PC-3 (cell line): ENCODE data around the gene SLC6A17.

Experiments
- EZH2 ChIP-seq: fragments of 300-600 bp; sonication (generic); IDR thresholded peaks from one replicate; pipeline ENCODE4 v1.6.1; 2017; ENCODE audit warnings: antibody characterized with exemption, mild to moderate bottlenecking, low read length; ENCODE audit not compliant: unreplicated experiment
- TF ChIP-seq, protein P1 (sequence below): fragments of 300-600 bp; sonication (generic); conservative IDR thresholded peaks from 2 replicates; pipeline ENCODE4 v1.5.1; 2017; ENCODE audit warnings: antibody characterized with exemption, low read depth, mild to moderate bottlenecking, low read length

DNA sequence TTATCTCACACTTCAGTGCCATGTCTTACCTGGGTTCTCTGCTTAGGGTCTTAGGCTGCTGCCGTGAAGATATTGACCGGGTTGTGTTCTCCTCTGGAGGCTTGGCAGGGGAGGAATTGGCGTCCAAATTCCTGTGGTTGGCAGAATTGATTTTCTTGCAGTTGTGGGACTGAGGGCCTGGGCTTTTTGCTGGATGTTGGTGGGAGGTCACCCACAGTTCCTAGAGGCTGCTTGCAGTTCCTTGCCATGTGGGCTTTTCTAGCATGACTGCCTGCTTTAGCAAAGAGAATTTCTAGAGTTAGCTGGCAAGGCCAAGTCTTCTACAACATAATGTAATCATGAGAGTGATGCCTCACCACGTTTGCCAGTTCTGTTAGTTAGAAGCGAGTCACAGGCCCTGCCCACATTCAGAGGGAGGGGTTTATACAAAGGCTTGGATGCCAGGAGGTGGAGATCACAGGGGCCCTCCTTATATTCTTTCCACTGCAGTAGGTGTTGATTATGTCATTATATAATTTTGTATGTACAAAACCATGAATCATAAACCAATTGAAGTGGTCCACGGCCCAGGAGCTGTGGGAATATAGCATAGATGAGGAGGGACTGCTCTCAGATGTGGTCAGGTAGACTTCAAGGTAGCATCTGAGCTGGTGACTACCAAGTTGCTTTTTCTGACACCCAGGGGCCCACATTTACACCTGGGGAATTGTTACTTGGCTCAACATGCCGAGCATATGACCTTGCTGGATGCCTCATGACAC is 31.5 kb upstream of the SLC6A17 start:
- TF ChIP-seq, protein P1, sequence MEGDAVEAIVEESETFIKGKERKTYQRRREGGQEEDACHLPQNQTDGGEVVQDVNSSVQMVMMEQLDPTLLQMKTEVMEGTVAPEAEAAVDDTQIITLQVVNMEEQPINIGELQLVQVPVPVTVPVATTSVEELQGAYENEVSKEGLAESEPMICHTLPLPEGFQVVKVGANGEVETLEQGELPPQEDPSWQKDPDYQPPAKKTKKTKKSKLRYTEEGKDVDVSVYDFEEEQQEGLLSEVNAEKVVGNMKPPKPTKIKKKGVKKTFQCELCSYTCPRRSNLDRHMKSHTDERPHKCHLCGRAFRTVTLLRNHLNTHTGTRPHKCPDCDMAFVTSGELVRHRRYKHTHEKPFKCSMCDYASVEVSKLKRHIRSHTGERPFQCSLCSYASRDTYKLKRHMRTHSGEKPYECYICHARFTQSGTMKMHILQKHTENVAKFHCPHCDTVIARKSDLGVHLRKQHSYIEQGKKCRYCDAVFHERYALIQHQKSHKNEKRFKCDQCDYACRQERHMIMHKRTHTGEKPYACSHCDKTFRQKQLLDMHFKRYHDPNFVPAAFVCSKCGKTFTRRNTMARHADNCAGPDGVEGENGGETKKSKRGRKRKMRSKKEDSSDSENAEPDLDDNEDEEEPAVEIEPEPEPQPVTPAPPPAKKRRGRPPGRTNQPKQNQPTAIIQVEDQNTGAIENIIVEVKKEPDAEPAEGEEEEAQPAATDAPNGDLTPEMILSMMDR = no peak
- TF ChIP-seq EZH2 = no peak
